ENCODE measurements around the gene SLC9A9.
A peak's percentile ranks its signal among the peaks of the same experiment; 100 is the strongest.

Gene SLC9A9

GRCh38 chr3:143333367-143333766 lies 514.9 kb downstream of the SLC9A9 start:
- Mint-ChIP-seq H3K4me1 (peaks cover 47% of the 10 kb centered on the region), H3K27ac (no peak overlapping the region), H3K4me3 (no peak overlapping the region), H3K9me3 (peaks cover 14% of the 10 kb centered on the region), H3K36me3 (ENCODE audit: low read depth) (no peaks in the 10 kb centered on the region), H3K27me3 (ENCODE audit: low read depth, poor library complexity) (no peaks in the 10 kb centered on the region)
- TF ChIP-seq CTCF (IDR thresholded peaks at IDR 0.05) = no peak
- DNase-seq = no peak

- peaks cover 14% of the 10 kb centered on the region for H3K9me3 Mint-ChIP-seq
- no peak overlapping the region for H3K27ac Mint-ChIP-seq
- H3K27me3 Mint-ChIP-seq (ENCODE audit: low read depth, poor library complexity) = no peaks in the 10 kb centered on the region
These were observed 516.2 kb downstream of the SLC9A9 start for GRCh38 chr3:143332026-143332425.

GRCh38 chr3:143331350-143331749 lies 516.9 kb downstream of the SLC9A9 start:
- peaks cover 1% of the 10 kb centered on the region for H3K27me3 Mint-ChIP-seq (ENCODE audit: low read depth, poor library complexity)
- DNase-seq = no peak
- no peak overlapping the region for H3K27ac Mint-ChIP-seq
- H3K36me3 Mint-ChIP-seq (ENCODE audit: low read depth) = no peaks in the 10 kb centered on the region
- H3K4me1 Mint-ChIP-seq = peaks cover 39% of the 10 kb centered on the region
- no peak for TF ChIP-seq CTCF (IDR thresholded peaks at IDR 0.05)
- H3K9me3 Mint-ChIP-seq = peaks cover 14% of the 10 kb centered on the region
- H3K4me3 Mint-ChIP-seq = no peak overlapping the region

More at GRCh38 chr3:143332026-143332425, 516.2 kb downstream of the SLC9A9 start:
- no peak for TF ChIP-seq CTCF (IDR thresholded peaks at IDR 0.05)
- Mint-ChIP-seq H3K4me1 (peaks cover 44% of the 10 kb centered on the region), H3K4me3 (no peak overlapping the region), H3K36me3 (ENCODE audit: low read depth) (no peaks in the 10 kb centered on the region)
- DNase-seq = no peak

- H3K27me3 Mint-ChIP-seq (ENCODE audit: low read depth, poor library complexity) = peaks cover 3% of the 10 kb centered on the region
- H3K4me1 Mint-ChIP-seq = peaks cover 35% of the 10 kb centered on the region
- H3K36me3 Mint-ChIP-seq (ENCODE audit: low read depth) = no peaks in the 10 kb centered on the region
- peak overlapping the region; percentile 50 for H3K4me3 Mint-ChIP-seq
- no peak for TF ChIP-seq CTCF (IDR thresholded peaks at IDR 0.05)
- H3K27ac Mint-ChIP-seq = peak overlapping the region; percentile 91
- no peak for DNase-seq
- peaks cover 9% of the 10 kb centered on the region for H3K9me3 Mint-ChIP-seq
These were observed 517.9 kb downstream of the SLC9A9 start for GRCh38 chr3:143330296-143330868.

GRCh38 chr3:143329567-143330211 lies 518.6 kb downstream of the SLC9A9 start:
- Mint-ChIP-seq H3K9me3 (peaks cover 2% of the 10 kb centered on the region), H3K4me1 (peaks cover 35% of the 10 kb centered on the region), H3K27me3 (ENCODE audit: low read depth, poor library complexity) (peaks cover 3% of the 10 kb centered on the region), H3K36me3 (ENCODE audit: low read depth) (no peaks in the 10 kb centered on the region), H3K27ac (peak overlapping the region; percentile 91), H3K4me3 (peak overlapping the region; percentile 50)
- DNase-seq = peak; percentile 20
- TF ChIP-seq CTCF (IDR thresholded peaks at IDR 0.05) = no peak

GRCh38 chr3:143328451-143328850 lies 519.8 kb downstream of the SLC9A9 start:
- Mint-ChIP-seq H3K4me1 (peaks cover 35% of the 10 kb centered on the region), H3K27me3 (ENCODE audit: low read depth, poor library complexity) (peaks cover 3% of the 10 kb centered on the region), H3K9me3 (no peaks in the 10 kb centered on the region), H3K4me3 (no peak overlapping the region), H3K27ac (no peak overlapping the region), H3K36me3 (ENCODE audit: low read depth) (no peaks in the 10 kb centered on the region)
- no peak for DNase-seq
- TF ChIP-seq CTCF (IDR thresholded peaks at IDR 0.05) = no peak

Measured in nephron progenitor cell (in vitro differentiated cells).